ENCODE measurements around the gene BUB1B.
"Not testable (repeated sequence)": the region's sequence is repeated elsewhere in the genome, so short reads cannot be mapped to it uniquely, and the experiment has no call there.

Gene BUB1B

DNA sequence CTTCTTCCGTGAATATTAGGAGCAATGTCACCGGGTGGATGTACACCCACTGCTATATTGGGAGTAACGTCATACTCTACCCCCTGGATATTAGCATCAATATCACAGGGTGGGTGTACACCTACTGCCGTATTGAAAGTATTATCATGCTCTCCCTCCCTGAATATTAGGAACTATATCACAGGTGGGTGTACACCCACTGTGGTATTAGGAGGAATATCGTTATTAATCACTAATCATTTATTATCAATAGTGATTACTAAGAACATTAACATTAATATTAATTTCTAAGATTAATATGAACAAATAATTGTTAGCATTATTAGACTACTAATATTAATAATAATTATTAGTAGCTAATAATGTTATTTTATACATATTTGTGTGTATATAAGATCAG is 30.8 kb upstream of the BUB1B start:
- DNase-seq (ENCODE audit: low read depth): no peak
- H3K4me3 ChIP-seq (ENCODE audit: control insufficient read depth, low read depth, low read length): no peak overlapping the region
- TF ChIP-seq, protein P1, sequence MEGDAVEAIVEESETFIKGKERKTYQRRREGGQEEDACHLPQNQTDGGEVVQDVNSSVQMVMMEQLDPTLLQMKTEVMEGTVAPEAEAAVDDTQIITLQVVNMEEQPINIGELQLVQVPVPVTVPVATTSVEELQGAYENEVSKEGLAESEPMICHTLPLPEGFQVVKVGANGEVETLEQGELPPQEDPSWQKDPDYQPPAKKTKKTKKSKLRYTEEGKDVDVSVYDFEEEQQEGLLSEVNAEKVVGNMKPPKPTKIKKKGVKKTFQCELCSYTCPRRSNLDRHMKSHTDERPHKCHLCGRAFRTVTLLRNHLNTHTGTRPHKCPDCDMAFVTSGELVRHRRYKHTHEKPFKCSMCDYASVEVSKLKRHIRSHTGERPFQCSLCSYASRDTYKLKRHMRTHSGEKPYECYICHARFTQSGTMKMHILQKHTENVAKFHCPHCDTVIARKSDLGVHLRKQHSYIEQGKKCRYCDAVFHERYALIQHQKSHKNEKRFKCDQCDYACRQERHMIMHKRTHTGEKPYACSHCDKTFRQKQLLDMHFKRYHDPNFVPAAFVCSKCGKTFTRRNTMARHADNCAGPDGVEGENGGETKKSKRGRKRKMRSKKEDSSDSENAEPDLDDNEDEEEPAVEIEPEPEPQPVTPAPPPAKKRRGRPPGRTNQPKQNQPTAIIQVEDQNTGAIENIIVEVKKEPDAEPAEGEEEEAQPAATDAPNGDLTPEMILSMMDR (conservative IDR thresholded peaks at IDR 0.05; ENCODE audit: control insufficient read depth, insufficient read depth, low read depth, low read length): no peak

DNA sequence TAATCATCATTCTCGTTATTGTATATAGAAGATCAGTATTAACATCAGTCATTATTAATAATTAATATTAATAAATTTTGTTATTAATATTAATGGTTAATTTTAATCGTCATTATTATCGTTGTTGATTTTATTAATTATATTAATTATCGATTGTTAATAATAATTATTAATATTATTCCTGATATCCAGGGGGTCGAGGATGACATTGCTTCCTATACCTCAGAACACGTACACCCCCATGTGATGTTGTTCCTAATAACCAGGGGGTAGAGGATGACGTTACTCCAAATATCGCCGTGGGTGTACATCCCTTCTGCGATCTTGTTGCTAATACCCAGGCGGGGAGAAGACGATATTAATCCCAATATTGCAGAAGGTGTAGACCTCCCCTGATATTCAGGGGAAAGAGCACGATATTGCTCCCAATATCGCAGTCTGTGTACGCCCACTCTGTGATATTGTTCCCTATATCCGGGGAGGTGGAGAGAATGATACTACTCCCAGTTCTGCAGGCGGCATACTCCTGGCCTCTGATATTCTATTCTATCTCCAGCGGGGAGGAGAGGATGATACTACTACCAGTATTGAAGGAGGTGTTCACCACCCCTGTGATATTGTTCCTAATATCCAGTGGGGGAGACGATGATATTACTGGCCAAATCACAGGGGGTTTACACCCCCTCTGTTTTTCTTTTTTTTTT is 29.9 kb upstream of the BUB1B start:
- TF ChIP-seq, protein P1 (conservative IDR thresholded peaks at IDR 0.05; ENCODE audit: control insufficient read depth, insufficient read depth, low read depth, low read length): no peak

DNA sequence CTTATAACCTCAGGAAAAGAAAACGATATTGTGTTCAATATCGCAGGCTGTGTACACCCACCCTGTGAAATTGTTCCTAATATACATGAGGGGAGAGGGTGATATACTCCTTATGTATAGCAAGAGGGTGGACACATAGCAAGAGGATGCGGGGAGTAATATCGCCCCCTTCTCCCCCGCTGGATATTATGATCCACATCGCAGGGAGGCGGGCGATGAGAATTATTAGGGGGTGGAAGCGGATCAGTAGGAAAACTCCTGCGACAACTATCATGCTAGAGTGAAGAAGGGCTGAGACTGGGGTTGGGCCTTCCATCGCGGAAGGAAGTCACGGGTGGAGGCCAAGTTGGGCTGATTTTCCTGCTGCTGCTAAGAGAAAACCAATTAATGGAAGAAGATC is 27.3 kb upstream of the BUB1B start:
- no peak for DNase-seq (ENCODE audit: low read depth)
- TF ChIP-seq, protein P1 (conservative IDR thresholded peaks at IDR 0.05; ENCODE audit: control insufficient read depth, insufficient read depth, low read depth, low read length): no peak
- no peak overlapping the region for H3K4me3 ChIP-seq (ENCODE audit: control insufficient read depth, low read depth, low read length)

More for the DNA sequence above, 29.9 kb upstream of the BUB1B start:
- no peak for DNase-seq (ENCODE audit: low read depth)
- no peak overlapping the region for H3K4me3 ChIP-seq (ENCODE audit: control insufficient read depth, low read depth, low read length)

DNA sequence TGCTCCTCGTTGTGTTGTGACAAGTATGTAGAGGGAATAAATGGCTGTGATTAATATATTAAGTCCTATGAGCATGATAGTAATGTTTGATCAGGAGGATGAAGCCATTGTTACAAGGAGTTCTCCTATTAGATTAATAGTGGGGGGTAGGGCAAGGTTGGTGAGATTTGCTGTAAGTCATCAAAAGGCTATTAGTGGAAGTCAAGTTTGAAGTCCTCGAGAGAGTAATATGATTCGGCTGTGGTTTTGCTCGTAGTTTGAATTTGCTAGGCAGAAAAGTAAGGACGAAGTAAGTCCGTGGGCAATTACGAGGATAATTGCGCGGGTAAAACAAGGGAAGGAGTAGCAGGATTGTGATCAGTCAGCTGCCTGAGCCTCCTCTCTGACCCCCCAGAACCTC is 26.0 kb upstream of the BUB1B start:
- TF ChIP-seq, protein P1 (conservative IDR thresholded peaks at IDR 0.05; ENCODE audit: control insufficient read depth, insufficient read depth, low read depth, low read length): no peak

DNA sequence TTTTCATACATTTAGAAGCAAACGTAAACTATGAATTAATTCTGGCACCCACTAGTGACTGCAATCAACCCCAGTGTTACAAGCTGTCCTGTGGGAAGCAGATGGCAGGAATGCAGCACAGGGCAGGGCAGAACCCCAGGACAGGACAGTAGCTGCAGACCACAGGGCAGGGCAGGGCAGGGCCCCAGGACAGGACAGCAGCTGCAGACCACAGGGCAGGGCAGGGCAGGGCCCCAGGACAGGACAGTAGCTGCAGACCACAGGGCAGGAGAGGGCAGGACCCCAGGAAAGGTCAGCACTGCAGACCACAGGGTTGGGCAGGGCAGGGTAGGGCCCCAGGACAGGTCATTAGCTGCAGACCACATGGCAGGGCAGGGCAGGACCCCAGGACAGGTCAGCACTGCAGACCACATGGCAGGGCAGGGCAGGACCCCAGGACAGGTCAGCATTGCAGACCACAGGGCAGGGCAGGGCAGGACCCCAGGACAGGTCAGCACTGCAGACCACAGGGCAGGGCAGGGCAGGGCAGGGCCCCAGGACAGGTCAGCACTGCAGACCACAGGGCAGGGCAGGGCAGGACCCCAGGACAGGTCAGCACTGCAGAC is 24.9 kb upstream of the BUB1B start:
- H3K4me3 ChIP-seq (ENCODE audit: control insufficient read depth, low read depth, low read length); DNase-seq (ENCODE audit: low read depth): not testable (repeated sequence)

More for the DNA sequence above, 26.0 kb upstream of the BUB1B start:
- no peak for DNase-seq (ENCODE audit: low read depth)
- no peak overlapping the region for H3K4me3 ChIP-seq (ENCODE audit: control insufficient read depth, low read depth, low read length)

DNA sequence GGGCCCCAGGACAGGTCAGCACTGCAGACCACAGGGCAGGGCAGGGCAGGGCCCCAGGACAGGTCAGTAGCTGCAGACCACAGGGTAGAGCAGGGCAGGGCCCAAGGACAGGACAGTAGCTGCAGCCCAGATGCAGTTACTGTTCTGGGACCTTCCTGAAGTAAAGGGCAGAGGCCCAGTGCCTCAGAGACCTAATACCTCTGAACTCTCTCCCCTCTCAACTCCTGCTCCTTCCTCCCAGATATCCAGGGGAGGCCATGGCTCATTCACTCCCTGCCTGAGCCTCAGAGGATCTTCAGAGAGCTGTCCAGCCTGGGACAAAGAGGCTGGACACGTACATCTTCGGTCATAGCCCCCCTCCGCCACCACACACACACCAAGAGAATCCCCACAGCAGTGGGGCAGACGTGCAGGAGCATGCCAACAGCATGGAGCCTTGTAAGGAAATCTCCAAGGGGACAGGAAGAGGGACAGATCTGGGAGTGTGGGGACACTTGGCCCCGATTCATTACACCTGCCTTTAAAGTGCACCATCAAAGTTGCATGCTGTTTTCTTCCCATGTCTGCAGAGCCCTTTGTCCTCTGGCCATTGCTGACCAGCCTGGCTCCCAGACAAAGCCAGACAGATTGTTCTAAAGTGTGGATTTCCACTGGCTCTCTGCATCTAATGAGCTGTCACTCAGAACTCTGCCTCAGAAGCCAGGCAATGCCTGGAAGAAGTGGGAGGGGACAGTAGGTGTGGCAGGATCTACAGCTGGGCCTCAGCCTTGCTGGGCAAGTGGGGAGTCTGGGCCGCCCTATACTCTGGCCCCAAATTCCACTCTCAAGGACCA is 24.2 kb upstream of the BUB1B start:
- no peak overlapping the region for H3K4me3 ChIP-seq (ENCODE audit: control insufficient read depth, low read depth, low read length)
- no peak for DNase-seq (ENCODE audit: low read depth)
- TF ChIP-seq, protein P1 (conservative IDR thresholded peaks at IDR 0.05; ENCODE audit: control insufficient read depth, insufficient read depth, low read depth, low read length): no peak
